H1 (cell line): ENCODE results near the gene CADM2. TPM values are rescaled to one million over a fixed set of nuclear protein-coding genes. Genes with fewer than 3 reads are reported as not detected.

Source experiments
- CTCF ChIA-PET: fragments of 300-600 bp; sonication (Branson Sonifier 250); formaldehyde crosslinking; loops from one replicate; lab custom pipeline; 2021; ENCODE audit not compliant: partially characterized antibody; lab: Charles Lee
- POLR2A ChIA-PET: fragments of 300-600 bp; sonication (Branson Sonifier 250); formaldehyde crosslinking; loops from one replicate; lab custom pipeline; 2021; ENCODE audit warnings: inconsistent platforms; ENCODE audit not compliant: partially characterized antibody; lab: Charles Lee
- DNase-seq, 2 experiments: peaks; one replicate each; pipeline versions ENCODE4 v3.0.0 to v3.0.0-alpha.2; 2010 to 2022; ENCODE audit warnings: low spot score in 2 of 2, low read depth in 1 of 2, mixed read lengths in 1 of 2
- FAIRE-seq: peaks from 2 replicates; lab custom pipeline; 2011; peaks lifted over from hg19 to GRCh38; lab: Jason Lieb, UNC
- H2AFZ ChIP-seq: 2 replicates; pipeline ENCODE4 v1.8.1; 2012; ENCODE audit warnings: low read length, inconsistent platforms
- H2AK5ac ChIP-seq: 2 replicates; pipeline ENCODE4 v1.6.1; 2013; ENCODE audit warnings: low read depth, low read length
- H2BK120ac ChIP-seq: replicated peaks from 2 replicates; pipeline ENCODE3; 2013; ENCODE audit warnings: low read depth, low read length, inconsistent platforms
- H2BK12ac ChIP-seq: 2 replicates; pipeline ENCODE4 v1.6.1; 2013; ENCODE audit warnings: low read depth, low read length
- H2BK15ac ChIP-seq: 2 replicates; pipeline ENCODE4 v1.6.1; 2013; ENCODE audit warnings: low read length
- H2BK20ac ChIP-seq: 2 replicates; pipeline ENCODE4 v1.6.1; 2013; ENCODE audit warnings: low read length
- H2BK5ac ChIP-seq: 2 replicates; pipeline ENCODE4 v1.6.1; 2013; ENCODE audit warnings: low read depth, low read length
- H3K14ac ChIP-seq: 2 replicates; pipeline ENCODE4 v1.6.1; 2013; ENCODE audit warnings: inconsistent platforms; ENCODE audit not compliant: insufficient read length
- H3K18ac ChIP-seq: 2 replicates; pipeline ENCODE4 v1.6.1; 2013; ENCODE audit warnings: low read length; ENCODE audit errors: extremely low read depth
- H3K23ac ChIP-seq: 2 replicates; pipeline ENCODE4 v1.6.1; 2013; ENCODE audit warnings: inconsistent platforms; ENCODE audit not compliant: insufficient read length
- H3K23me2 ChIP-seq: 2 replicates; pipeline ENCODE4 v1.6.1; 2013; ENCODE audit warnings: low read depth, low read length
- H3K27ac ChIP-seq: 2 replicates; pipeline ENCODE4 v1.6.1; 2011; ENCODE audit warnings: low read depth, low read length, inconsistent platforms
- H3K27me3 ChIP-seq, 4 experiments: replicated peaks in 1 of 4; 1 replicate in 1 of 4; 2 replicates in 3 of 4; pipeline versions ENCODE4 v1.6.1 to v1.8.1; 2011 to 2013; ENCODE audit warnings: low read length in 3 of 4, mild to moderate bottlenecking in 3 of 4, inconsistent platforms in 2 of 4, mixed read lengths in 2 of 4, moderate library complexity in 1 of 4; ENCODE audit not compliant: control insufficient read depth in 3 of 4, insufficient read depth in 3 of 4; ENCODE audit errors: extremely low read depth in 1 of 4
- H3K36me3 ChIP-seq, 4 experiments: 2 replicates each; pipeline versions ENCODE4 v1.6.1 to v1.8.1; 2011 to 2013; ENCODE audit warnings: mild to moderate bottlenecking in 4 of 4, low read length in 3 of 4, moderate library complexity in 2 of 4, control low read depth in 1 of 4, inconsistent platforms in 1 of 4; ENCODE audit not compliant: insufficient read depth in 4 of 4, control insufficient read depth in 2 of 4
- H3K4ac ChIP-seq: replicated peaks from 2 replicates; pipeline ENCODE3; 2013; ENCODE audit warnings: low read length, low read depth, mixed read lengths, inconsistent platforms; ENCODE audit not compliant: insufficient read length
- H3K4me1 ChIP-seq, 4 experiments: replicated peaks in 1 of 4; 1 replicate in 1 of 4; 2 replicates in 3 of 4; pipeline versions ENCODE4 v1.6.1 to v1.8.1; 2011 to 2013; ENCODE audit warnings: low read length in 3 of 4, inconsistent platforms in 2 of 4, mixed read lengths in 1 of 4; ENCODE audit not compliant: insufficient read depth in 4 of 4, control insufficient read depth in 3 of 4
- H3K4me2 ChIP-seq, 2 experiments: 2 replicates each; pipeline versions ENCODE4 v1.6.1 to v1.8.1; 2011 to 2013; ENCODE audit warnings: low read depth in 2 of 2, low read length in 2 of 2, control low read depth in 1 of 2, inconsistent platforms in 1 of 2, mild to moderate bottlenecking in 1 of 2; ENCODE audit not compliant: insufficient read depth in 1 of 2
- H3K4me3 ChIP-seq, 4 experiments: fragments of 200-600, 300-600 bp in 1 of 4; sonication (generic), shearing (Covaris generic), sonication (Bioruptor Twin) in 1 of 4; 2 replicates each; pipeline versions ENCODE4 v1.5.1 to v1.8.1; 2011 to 2016; ENCODE audit warnings: low read length in 4 of 4, low read depth in 3 of 4, control low read depth in 2 of 4, inconsistent platforms in 2 of 4, mild to moderate bottlenecking in 2 of 4, mixed read lengths in 1 of 4, moderate library complexity in 1 of 4; ENCODE audit not compliant: insufficient read depth in 2 of 4; ENCODE audit errors: extremely low read depth in 1 of 4
- H3K56ac ChIP-seq: replicated peaks from 2 replicates; pipeline ENCODE3; 2013; ENCODE audit warnings: low read depth, mild to moderate bottlenecking, mixed read lengths, low read length, inconsistent platforms; ENCODE audit not compliant: insufficient read length
- H3K79me1 ChIP-seq: 2 replicates; pipeline ENCODE4 v1.6.1; 2013; ENCODE audit warnings: low read depth, low read length, control low read depth
- H3K79me2 ChIP-seq, 2 experiments: 2 replicates each; pipeline versions ENCODE4 v1.6.1 to v1.8.1; 2012 to 2013; ENCODE audit warnings: low read length in 2 of 2, mild to moderate bottlenecking in 2 of 2, inconsistent platforms in 1 of 2; ENCODE audit not compliant: insufficient read depth in 2 of 2, control insufficient read depth in 1 of 2
- H3K9ac ChIP-seq, 4 experiments: replicated peaks in 1 of 4; 1 replicate in 1 of 4; 2 replicates in 3 of 4; pipeline versions ENCODE4 v1.6.1 to v1.8.1; 2011 to 2013; ENCODE audit warnings: low read depth in 3 of 4, low read length in 3 of 4, control low read depth in 2 of 4, mild to moderate bottlenecking in 2 of 4, moderate library complexity in 2 of 4, inconsistent platforms in 1 of 4; ENCODE audit errors: extremely low read depth in 1 of 4
- H3K9me3 ChIP-seq, 2 experiments: 2 replicates each; pipeline versions ENCODE4 v1.6.1 to v1.8.1; 2012 to 2013; ENCODE audit warnings: mild to moderate bottlenecking in 2 of 2, moderate library complexity in 2 of 2, control low read depth in 1 of 2, inconsistent platforms in 1 of 2, low read depth in 1 of 2, low read length in 1 of 2, mixed read lengths in 1 of 2; ENCODE audit not compliant: insufficient read depth in 2 of 2
- H4K20me1 ChIP-seq, 2 experiments: replicated peaks in 1 of 2; 2 replicates each; pipeline versions ENCODE3 to v1.8.1; 2011 to 2013; ENCODE audit warnings: inconsistent platforms in 2 of 2, low read length in 2 of 2, mild to moderate bottlenecking in 1 of 2; ENCODE audit not compliant: insufficient read depth in 2 of 2, control insufficient read depth in 1 of 2
- H4K5ac ChIP-seq: 2 replicates; pipeline ENCODE4 v1.6.1; 2013; ENCODE audit warnings: low read length, low read depth, mixed read lengths, inconsistent platforms; ENCODE audit not compliant: insufficient read length
- H4K8ac ChIP-seq: 2 replicates; pipeline ENCODE4 v1.8.0; 2013; ENCODE audit warnings: mild to moderate bottlenecking, moderate library complexity, low read length, inconsistent platforms; ENCODE audit not compliant: insufficient read depth; ENCODE audit errors: extremely low read depth
- H4K91ac ChIP-seq: replicated peaks from 2 replicates; pipeline ENCODE3; 2013; ENCODE audit warnings: low read length, mixed read lengths, inconsistent platforms; ENCODE audit not compliant: insufficient read length
- BRCA1 ChIP-seq: IDR thresholded peaks from 2 replicates; pipeline ENCODE4 v1.6.1; 2012; ENCODE audit warnings: low read depth, low read length, improper control_type of control experiment
- CBX8 ChIP-seq: fragments of 300-800, 300-1000 bp; sonication (generic); IDR thresholded peaks from 2 replicates; pipeline ENCODE4 v1.7.1; 2016; ENCODE audit warnings: low read depth, low read length, borderline replicate concordance
- CREB1 ChIP-seq: IDR thresholded peaks from 2 replicates; pipeline ENCODE4 v1.6.1; 2012; ENCODE audit warnings: inconsistent platforms
- FOSL1 ChIP-seq: IDR thresholded peaks from 2 replicates; pipeline ENCODE4 v1.6.1; 2011; ENCODE audit warnings: mild to moderate bottlenecking, low read depth, low read length, moderate library complexity; ENCODE audit not compliant: insufficient read depth
- KDM1A ChIP-seq: fragments of 200-600, 300-600 bp; sonication (generic); IDR thresholded peaks from 2 replicates; pipeline ENCODE4 v1.7.1; 2016; ENCODE audit warnings: mild to moderate bottlenecking, low read length, borderline replicate concordance
- RBBP5 ChIP-seq: IDR thresholded peaks from 2 replicates; pipeline ENCODE4 v1.7.1; 2012; ENCODE audit warnings: low read depth, mild to moderate bottlenecking, inconsistent platforms, low read length, moderate library complexity, borderline replicate concordance
- SRF ChIP-seq: IDR thresholded peaks from 2 replicates; pipeline ENCODE4 v1.6.1; 2011; ENCODE audit warnings: mild to moderate bottlenecking, low read depth, low read length, moderate library complexity
- WGBS, 2 experiments: shearing (Covaris generic) in 1 of 2; methylation state at CpG; one replicate each; pipeline versions ENCODE4 v1.1.6 to v1.1.7; 2013 to 2015; ENCODE audit warnings: low lambda C conversion rate in 2 of 2, mixed read lengths in 2 of 2, inconsistent platforms in 1 of 2, low coverage in 1 of 2, missing lambda C conversion rate in 1 of 2; ENCODE audit not compliant: insufficient replicate concordance in 2 of 2, insufficient coverage in 1 of 2, insufficient read length in 1 of 2; ENCODE audit errors: extremely low coverage in 1 of 2, missing lambda C conversion rate in 1 of 2; 5-methylcytosine and 5-hydroxymethylcytosine counted together
- polyA plus RNA-seq, 7 experiments: library from polyadenylated mRNA; depleted of rRNA in 3 of 7; stranded (reverse) in 5 of 7; unstranded in 2 of 7; fragments of >200 nt in 5 of 7; fragments of 200-250 nt in 2 of 7; gene quantifications; 1 replicate in 5 of 7; 2 replicates in 1 of 7; 4 replicates in 1 of 7; pipeline versions ENCODE4 v1.2.1 to v1.2.3, GENCODE V29; 2011 to 2013; ENCODE audit warnings: missing spikeins in 2 of 7, mixed read lengths in 2 of 7
- total RNA-seq: library from RNA; stranded (reverse); fragmentation: NEBNext Ultra II Directional; extraction: Animal tissue kit (Norgen Biotek cat#: 25700); gene quantifications from 2 replicates; pipeline ENCODE4 v1.2.1, GENCODE V29; 2021
- TF ChIP-seq, protein P1 (sequence below): IDR thresholded peaks from 2 replicates; pipeline ENCODE4 v1.6.1; 2012; ENCODE audit warnings: inconsistent platforms
- TF ChIP-seq, protein P2 (sequence below), 3 experiments: IDR thresholded peaks; 1 replicate in 2 of 3; 2 replicates in 1 of 3; pipeline versions ENCODE4 v1.5.1 to v1.6.1; 2011; ENCODE audit warnings: low read length in 3 of 3, mild to moderate bottlenecking in 3 of 3, inconsistent platforms in 2 of 3, low read depth in 1 of 3, moderate library complexity in 1 of 3; ENCODE audit not compliant: insufficient read depth in 1 of 3; ENCODE audit errors: control extremely low read depth in 1 of 3

CADM2 gene
- total and polyA plus RNA-seq, 2 of the 8 experiments (the other 6 are each of a cell fraction or from before 2014, with no cell fraction given): 14.9 to 20.9 TPM

DNA sequence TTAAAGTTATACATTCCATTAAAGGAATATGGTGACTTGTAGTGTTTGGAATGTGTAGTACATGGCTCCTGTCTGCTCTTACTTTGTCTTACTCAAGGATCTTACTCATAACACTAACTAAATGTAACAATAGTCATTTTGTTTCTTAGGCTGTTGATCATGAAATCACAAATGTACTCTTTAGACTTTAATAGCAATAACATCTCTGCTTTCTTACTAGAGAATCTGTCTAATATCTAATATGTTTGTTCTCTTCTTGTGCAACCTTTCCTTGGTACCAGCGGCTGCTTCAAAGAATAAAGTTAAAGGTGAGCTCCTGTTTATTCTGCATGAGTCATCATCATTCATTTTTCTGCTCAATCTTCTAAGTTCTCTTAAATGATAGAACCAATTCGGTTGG is 767.5 kb downstream of the CADM2 start:
- Histone ChIP-seq H3K4ac (no peak overlapping the region), H3K36me3 (peaks cover 0 to 3% (median 0%) of the 10 kb centered on the region in 4 experiments; a peak in 1 of 8 replicates), H3K9me3 (peaks cover 7 to 17% of the 10 kb centered on the region in 2 experiments), H3K4me3 (no peak overlapping the region), H2AFZ (no peak overlapping the region), H2BK12ac (no peak overlapping the region), H2BK15ac (no peak overlapping the region), H2AK5ac (no peak overlapping the region), H4K8ac (no peak overlapping the region), H3K79me2 (no peaks in the 10 kb centered on the region), H3K14ac (no peak overlapping the region), H4K91ac (no peak overlapping the region), H3K9ac (no peak overlapping the region), H3K79me1 (no peaks in the 10 kb centered on the region), H3K23me2 (no peaks in the 10 kb centered on the region), H4K5ac (no peak overlapping the region), H2BK5ac (no peak overlapping the region), H3K27me3 (no peaks in the 10 kb centered on the region), H3K18ac (no peak overlapping the region), H3K4me2 (no peak overlapping the region), H2BK20ac (no peak overlapping the region), H4K20me1 (no peaks in the 10 kb centered on the region), H3K27ac (no peak overlapping the region), H3K4me1 (no peaks in the 10 kb centered on the region), H2BK120ac (no peak overlapping the region), H3K23ac (no peak overlapping the region), H3K56ac (no peak overlapping the region)
- FAIRE-seq: no peak
- ChIA-PET POLR2A (no interaction called here), CTCF (no interaction called here)
- WGBS, 2 experiments: 90% methylated on average over 2 of the region's 2 CpGs; no CpG with 5 or more reads in 1 of the 2 experiments
- DNase-seq: no peak
- TF ChIP-seq FOSL1 (no peak), SRF (no peak), BRCA1 (no peak), RBBP5 (no peak), KDM1A (no peak), CBX8 (no peak), CREB1 (no peak)
- TF ChIP-seq, protein P1, sequence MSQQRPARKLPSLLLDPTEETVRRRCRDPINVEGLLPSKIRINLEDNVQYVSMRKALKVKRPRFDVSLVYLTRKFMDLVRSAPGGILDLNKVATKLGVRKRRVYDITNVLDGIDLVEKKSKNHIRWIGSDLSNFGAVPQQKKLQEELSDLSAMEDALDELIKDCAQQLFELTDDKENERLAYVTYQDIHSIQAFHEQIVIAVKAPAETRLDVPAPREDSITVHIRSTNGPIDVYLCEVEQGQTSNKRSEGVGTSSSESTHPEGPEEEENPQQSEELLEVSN: no peak
- TF ChIP-seq, protein P2, sequence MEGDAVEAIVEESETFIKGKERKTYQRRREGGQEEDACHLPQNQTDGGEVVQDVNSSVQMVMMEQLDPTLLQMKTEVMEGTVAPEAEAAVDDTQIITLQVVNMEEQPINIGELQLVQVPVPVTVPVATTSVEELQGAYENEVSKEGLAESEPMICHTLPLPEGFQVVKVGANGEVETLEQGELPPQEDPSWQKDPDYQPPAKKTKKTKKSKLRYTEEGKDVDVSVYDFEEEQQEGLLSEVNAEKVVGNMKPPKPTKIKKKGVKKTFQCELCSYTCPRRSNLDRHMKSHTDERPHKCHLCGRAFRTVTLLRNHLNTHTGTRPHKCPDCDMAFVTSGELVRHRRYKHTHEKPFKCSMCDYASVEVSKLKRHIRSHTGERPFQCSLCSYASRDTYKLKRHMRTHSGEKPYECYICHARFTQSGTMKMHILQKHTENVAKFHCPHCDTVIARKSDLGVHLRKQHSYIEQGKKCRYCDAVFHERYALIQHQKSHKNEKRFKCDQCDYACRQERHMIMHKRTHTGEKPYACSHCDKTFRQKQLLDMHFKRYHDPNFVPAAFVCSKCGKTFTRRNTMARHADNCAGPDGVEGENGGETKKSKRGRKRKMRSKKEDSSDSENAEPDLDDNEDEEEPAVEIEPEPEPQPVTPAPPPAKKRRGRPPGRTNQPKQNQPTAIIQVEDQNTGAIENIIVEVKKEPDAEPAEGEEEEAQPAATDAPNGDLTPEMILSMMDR (IDR thresholded peaks at IDR 0.05; ENCODE audit: control extremely low read depth in 1 of 3, insufficient read depth in 1 of 3, low read depth in 1 of 3, low read length in 3 of 3): no peak
